HepG2 (cell line): ENCODE data around the gene TMEM125. TPM values are rescaled to one million over a fixed set of nuclear protein-coding genes. Genes with fewer than 3 reads are reported as not detected.
A peak's percentile ranks its signal among the peaks of the same experiment; 100 is the strongest.

Source experiments
- ATAC-seq: fragments of 200-7000 bp; cut with Tn5 transposase; 3 replicates; pipeline ENCODE4 v1.9.1; 2020; ENCODE audit warnings: mild to moderate bottlenecking, moderate library complexity
- BruUV-seq: library from RNA; stranded (reverse); fragments of 400-500 nt; replicated peaks from 2 replicates; lab custom pipeline; 2021; lab: Mats Ljungman, UMichigan
- CTCF ChIA-PET: fragments of 300-600 bp; formaldehyde crosslinking; extraction: SDS; loops from one replicate; lab custom pipeline; 2021; ENCODE audit warnings: low total read pairs, inconsistent platforms, low intra/inter-chr PET ratio; lab: Yijun Ruan, JAX
- POLR2A ChIA-PET: fragments of 350-600 bp; sonication (Branson Sonifier 250); formaldehyde crosslinking; loops from one replicate; lab custom pipeline; 2020; ENCODE audit warnings: antibody characterized with exemption, inconsistent platforms; lab: Yijun Ruan, JAX
- DNase-seq: peaks from one replicate; pipeline ENCODE4 v3.0.0-alpha.2; 2015; ENCODE audit warnings: low spot score
- FAIRE-seq: peaks from 3 replicates; lab custom pipeline; 2011; peaks lifted over from hg19 to GRCh38; lab: Jason Lieb, UNC
- H2AFZ ChIP-seq: one replicate; pipeline ENCODE4 v1.6.1; 2011; ENCODE audit warnings: low read length, inconsistent platforms
- H3K27ac ChIP-seq: fragments of 300-600 bp; 3 replicates; pipeline ENCODE4 v1.8.0; 2011; ENCODE audit warnings: mixed run types, mild to moderate bottlenecking, mixed read lengths, low read length, inconsistent platforms; ENCODE audit not compliant: insufficient read depth; ENCODE audit errors: extremely low read length
- H3K27me3 ChIP-seq, 2 experiments: fragments of 200-600 bp in 1 of 2; 2 replicates in 1 of 2; 3 replicates in 1 of 2; pipeline versions ENCODE4 v1.6.0 to v1.8.0; 2011; ENCODE audit warnings: low read length in 2 of 2, mild to moderate bottlenecking in 2 of 2, moderate library complexity in 2 of 2, inconsistent platforms in 1 of 2; ENCODE audit not compliant: insufficient read depth in 2 of 2, control insufficient read depth in 1 of 2
- H3K36me3 ChIP-seq, 2 experiments: fragments of 200-600 bp in 1 of 2; replicated peaks in 1 of 2; 2 replicates in 1 of 2; 3 replicates in 1 of 2; pipeline versions ENCODE4 v1.5.1 to v1.8.0; 2011; ENCODE audit warnings: low read length in 2 of 2, inconsistent platforms in 1 of 2; ENCODE audit not compliant: insufficient read depth in 2 of 2, control insufficient read depth in 1 of 2
- H3K4me1 ChIP-seq: 2 replicates; pipeline ENCODE4 v1.5.1; 2012; ENCODE audit warnings: low read length, inconsistent platforms; ENCODE audit not compliant: insufficient read depth
- H3K4me2 ChIP-seq: 2 replicates; pipeline ENCODE4 v1.6.0; 2011; ENCODE audit warnings: low read depth, low read length, inconsistent platforms
- H3K4me3 ChIP-seq, 3 experiments: fragments of 200-600 bp in 1 of 3; sonication (generic), shearing (Covaris generic) in 1 of 3; replicated peaks in 1 of 3; 2 replicates each; pipeline ENCODE4 v1.5.1; 2011 to 2016; ENCODE audit warnings: low read length in 3 of 3, inconsistent platforms in 2 of 3, low read depth in 2 of 3, mild to moderate bottlenecking in 2 of 3, control low read depth in 1 of 3, mixed read lengths in 1 of 3; ENCODE audit not compliant: insufficient read depth in 1 of 3
- H3K79me2 ChIP-seq: one replicate; pipeline ENCODE4 v1.6.1; 2011; ENCODE audit warnings: low read length, inconsistent platforms; ENCODE audit not compliant: insufficient read depth
- H3K9ac ChIP-seq: 2 replicates; pipeline ENCODE4 v1.6.0; 2011; ENCODE audit warnings: mild to moderate bottlenecking, low read depth, low read length, inconsistent platforms; ENCODE audit not compliant: insufficient read depth
- H3K9me3 ChIP-seq: 2 replicates; pipeline ENCODE4 v1.5.1; 2012; ENCODE audit warnings: mild to moderate bottlenecking, low read length
- H4K20me1 ChIP-seq: 2 replicates; pipeline ENCODE4 v1.6.0; 2011; ENCODE audit warnings: inconsistent platforms, mild to moderate bottlenecking, low read length, moderate library complexity; ENCODE audit not compliant: insufficient read depth
- ESRRA ChIP-seq: sonication (generic); formaldehyde crosslinking; IDR thresholded peaks from 2 replicates; pipeline ENCODE4 v1.5.1; 2020; ENCODE audit warnings: mild to moderate bottlenecking, low read depth, missing genetic modification reagents
- GPN1 ChIP-seq: sonication (generic); formaldehyde crosslinking; IDR thresholded peaks from 2 replicates; pipeline ENCODE4 v1.5.1; 2020; ENCODE audit warnings: missing genetic modification reagents, borderline replicate concordance
- KDM5B ChIP-seq: sonication (generic); formaldehyde crosslinking; IDR thresholded peaks from 2 replicates; pipeline ENCODE4 v1.4.0; 2020; ENCODE audit warnings: missing genetic modification reagents, mild to moderate bottlenecking, borderline replicate concordance
- KLF12 ChIP-seq: sonication (generic); formaldehyde crosslinking; IDR thresholded peaks from 2 replicates; pipeline ENCODE4 v1.4.0; 2020; ENCODE audit warnings: missing genetic modification reagents, borderline replicate concordance
- KMT2B ChIP-seq: IDR thresholded peaks from 2 replicates; pipeline ENCODE4 v1.6.1; 2016; ENCODE audit warnings: missing genetic modification reagents, missing compliant biosample characterization
- NR3C1 ChIP-seq: sonication (generic); formaldehyde crosslinking; IDR thresholded peaks from 2 replicates; pipeline ENCODE4 v1.4.0; 2020; ENCODE audit warnings: missing genetic modification reagents
- PITX1 ChIP-seq: sonication (generic); formaldehyde crosslinking; IDR thresholded peaks from 2 replicates; pipeline ENCODE4 v1.5.1; 2020; ENCODE audit warnings: mild to moderate bottlenecking, missing genetic modification reagents
- RAD21 ChIP-seq: fragments of 450-650 bp; formaldehyde crosslinking; IDR thresholded peaks from 2 replicates; pipeline ENCODE4 v1.5.0; 2020; ENCODE audit warnings: mild to moderate bottlenecking
- SKI ChIP-seq: fragments of 450-650 bp; IDR thresholded peaks from one replicate; pipeline ENCODE4 v1.6.1; 2018; ENCODE audit warnings: mild to moderate bottlenecking; ENCODE audit not compliant: partially characterized antibody
- ZFP62 ChIP-seq: sonication (generic); formaldehyde crosslinking; IDR thresholded peaks from 2 replicates; pipeline ENCODE4 v1.4.0; 2020; ENCODE audit warnings: missing genetic modification reagents
- ZNF780A ChIP-seq: sonication (generic); formaldehyde crosslinking; IDR thresholded peaks from 2 replicates; pipeline ENCODE4 v1.8.0; 2022; ENCODE audit warnings: mild to moderate bottlenecking, missing genetic modification reagents, moderate library complexity
- WGBS: methylation state at CpG from one replicate; pipeline ENCODE4 v1.1.6; 2017; ENCODE audit warnings: low lambda C conversion rate; 5-methylcytosine and 5-hydroxymethylcytosine counted together
- in situ Hi-C: cut with HindIII; loops from 2 replicates; pipeline ENCODE4 v1.10.0; 2017; ENCODE audit warnings: low pct_unique_long_range_greater_than_20kb; ENCODE audit not compliant: extremely low pct_ligation_motif_present
- intact Hi-C: fragments of 100-400 bp; cut with micrococcal nuclease; formaldehyde crosslinking; loops from one replicate; pipeline ENCODE4 v1.10.0; 2022; ENCODE audit not compliant: unreplicated experiment
- polyA plus RNA-seq, 8 experiments: library from polyadenylated mRNA; depleted of rRNA in 3 of 8; stranded (reverse) in 7 of 8; unstranded in 1 of 8; fragments of >200 nt; fragmentation: Illumina TruSeq in 4 of 8; extraction: Trizol in 4 of 8; gene quantifications; 2 replicates each; pipeline versions ENCODE4 v1.2.1 to v1.2.3, GENCODE V29; 2011 to 2016; ENCODE audit warnings: low read depth in 4 of 8, missing spikeins in 1 of 8, mixed read lengths in 1 of 8; ENCODE audit not compliant: insufficient read depth in 1 of 8
- total RNA-seq, 5 experiments: library from RNA; depleted of rRNA; stranded (reverse); fragments of >200 nt; fragmentation: Illumina TruSeq; extraction: Trizol; gene quantifications; 2 replicates each; pipeline ENCODE4 v1.2.3, GENCODE V29; 2016; ENCODE audit warnings: low read depth in 1 of 5
- TF ChIP-seq, protein P1 (sequence below): IDR thresholded peaks from 2 replicates; pipeline ENCODE4 v1.6.1; 2016; ENCODE audit warnings: low read depth, borderline replicate concordance
- TF ChIP-seq, protein P2 (sequence below): sonication (generic); formaldehyde crosslinking; IDR thresholded peaks from 2 replicates; pipeline ENCODE4 v1.5.0; 2020; ENCODE audit warnings: missing genetic modification reagents
- TF ChIP-seq, protein P3 (sequence below): sonication (generic); formaldehyde crosslinking; conservative IDR thresholded peaks from 2 replicates; pipeline ENCODE4 v1.8.1; 2023; ENCODE audit warnings: missing genetic modification reagents
- TF ChIP-seq, protein P4 (sequence below): sonication (generic); formaldehyde crosslinking; IDR thresholded peaks from 2 replicates; pipeline ENCODE4 v1.9.0; 2021; ENCODE audit warnings: missing genetic modification reagents, borderline replicate concordance
- TF ChIP-seq, protein P5 (sequence below): sonication (generic); formaldehyde crosslinking; IDR thresholded peaks from 2 replicates; pipeline ENCODE4 v1.4.0; 2020; ENCODE audit warnings: missing genetic modification reagents

Gene TMEM125
- total and polyA plus RNA-seq, 2 of the 13 experiments (the other 11 are each of a cell fraction or from before 2014, with no cell fraction given), result 0.03 TPM; not detected in 1

DNA sequence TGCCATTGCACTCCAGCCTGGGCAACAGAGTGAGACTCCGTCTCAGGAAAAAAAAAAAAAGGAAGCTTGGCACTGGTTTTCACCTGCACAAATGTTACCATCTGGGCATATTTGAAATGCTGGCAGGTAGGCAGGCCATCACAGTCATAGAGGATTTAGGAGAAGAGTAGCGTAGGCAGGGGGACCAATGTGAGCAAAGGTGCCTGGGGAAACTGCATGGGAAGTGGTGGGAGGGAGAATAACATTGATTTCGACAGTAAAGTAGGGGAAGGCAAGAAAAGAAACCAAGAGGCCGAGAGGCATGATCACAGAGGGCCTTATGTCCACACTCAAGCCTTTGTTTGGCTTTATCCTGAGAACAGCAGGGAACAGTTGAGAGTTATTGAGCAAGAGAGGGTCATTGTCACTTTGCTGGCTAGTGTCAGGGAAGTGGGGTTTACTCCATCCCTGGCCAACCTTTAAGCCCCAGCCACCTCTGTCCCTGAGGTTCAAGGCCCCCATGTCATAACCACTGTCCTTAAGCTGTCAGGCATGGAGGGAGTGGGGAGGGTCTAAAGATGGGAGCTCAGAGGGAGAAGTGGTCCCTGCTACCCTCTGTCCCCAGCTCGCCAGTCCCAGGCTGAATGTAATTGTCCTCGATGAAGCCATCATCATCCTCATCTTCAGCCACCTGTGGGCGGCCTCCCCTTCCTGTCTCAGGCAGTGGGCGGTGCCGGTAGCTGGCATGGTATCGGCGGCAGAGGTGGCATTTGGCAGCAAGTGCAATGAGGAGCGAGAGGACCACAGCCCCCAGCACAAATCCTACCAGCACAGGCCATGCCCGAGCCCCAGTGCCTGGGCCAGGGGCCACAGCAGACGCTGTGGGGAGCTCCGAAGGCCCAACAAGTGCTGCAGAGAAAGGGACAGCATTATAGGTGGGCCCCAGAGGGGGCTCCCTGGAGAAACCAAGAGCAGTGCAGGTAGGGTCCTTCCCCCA is 12.7 kb downstream of the TMEM125 start:
- ChIA-PET POLR2A (interaction anchor here (0.9 to 1.4 kb wide), 3 partner anchors 15 to 66 kb away, joined by 3 to 7 read pairs (median 4); no protein-coding TSS in a partner anchor), CTCF (no interaction called here)
- H3K4me1 ChIP-seq, result peaks cover 90% of the 10 kb centered on the region
- in situ Hi-C loops (no loop called here), intact Hi-C loops (no loop called here)
- H3K9me3 ChIP-seq, result no peaks in the 10 kb centered on the region
- no peak overlapping the region for H2AFZ ChIP-seq
- DNase-seq (peak; percentile 90), ATAC-seq (peak; percentile 79), FAIRE-seq (peak; percentile 97)
- H3K9ac ChIP-seq, result no peak overlapping the region
- H3K27ac ChIP-seq, result peak overlapping the region; percentile 63
- H3K36me3 ChIP-seq, result no peaks in the 10 kb centered on the region
- H4K20me1 ChIP-seq, result no peaks in the 10 kb centered on the region
- peak overlapping the region; percentile 54 for H3K4me2 ChIP-seq
- 0 out of 5 replicates have a peak, but pooled peaks cover 0 to 4% of the 10 kb centered on the region in 2 experiments for H3K27me3 ChIP-seq
- no peaks in the 10 kb centered on the region for H3K79me2 ChIP-seq
- BruUV-seq, result no TSS peak
- peak overlapping the region in 1 of 3 experiments; percentile 9; a peak in 1 of 6 replicates for H3K4me3 ChIP-seq
- WGBS, result 57% methylated on average over 14 of the region's 15 CpGs
- no peak for TF ChIP-seq KLF12 (CRISPR knock-in tag)
- TF ChIP-seq NR3C1 (CRISPR knock-in tag), result no peak
- no peak for TF ChIP-seq ESRRA (CRISPR knock-in tag)
- TF ChIP-seq, protein P1, sequence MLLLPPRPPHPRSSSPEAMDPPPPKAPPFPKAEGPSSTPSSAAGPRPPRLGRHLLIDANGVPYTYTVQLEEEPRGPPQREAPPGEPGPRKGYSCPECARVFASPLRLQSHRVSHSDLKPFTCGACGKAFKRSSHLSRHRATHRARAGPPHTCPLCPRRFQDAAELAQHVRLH (CRISPR knock-in tag), result no peak
- no peak for TF ChIP-seq ZFP62
- TF ChIP-seq GPN1 (CRISPR knock-in tag), result no peak
- TF ChIP-seq KMT2B, result no peak
- TF ChIP-seq, protein P2, sequence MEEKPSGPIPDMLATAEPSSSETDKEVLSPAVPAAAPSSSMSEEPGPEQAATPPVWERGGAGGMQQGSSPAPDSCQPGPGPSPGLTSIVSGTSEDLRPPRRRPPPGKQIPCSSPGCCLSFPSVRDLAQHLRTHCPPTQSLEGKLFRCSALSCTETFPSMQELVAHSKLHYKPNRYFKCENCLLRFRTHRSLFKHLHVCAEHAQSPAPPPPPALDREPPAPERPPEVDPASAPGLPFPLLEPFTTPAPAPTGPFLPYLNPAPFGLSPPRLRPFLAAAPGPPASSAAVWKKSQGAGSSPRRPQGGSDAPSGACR, result no peak
- TF ChIP-seq, protein P3, sequence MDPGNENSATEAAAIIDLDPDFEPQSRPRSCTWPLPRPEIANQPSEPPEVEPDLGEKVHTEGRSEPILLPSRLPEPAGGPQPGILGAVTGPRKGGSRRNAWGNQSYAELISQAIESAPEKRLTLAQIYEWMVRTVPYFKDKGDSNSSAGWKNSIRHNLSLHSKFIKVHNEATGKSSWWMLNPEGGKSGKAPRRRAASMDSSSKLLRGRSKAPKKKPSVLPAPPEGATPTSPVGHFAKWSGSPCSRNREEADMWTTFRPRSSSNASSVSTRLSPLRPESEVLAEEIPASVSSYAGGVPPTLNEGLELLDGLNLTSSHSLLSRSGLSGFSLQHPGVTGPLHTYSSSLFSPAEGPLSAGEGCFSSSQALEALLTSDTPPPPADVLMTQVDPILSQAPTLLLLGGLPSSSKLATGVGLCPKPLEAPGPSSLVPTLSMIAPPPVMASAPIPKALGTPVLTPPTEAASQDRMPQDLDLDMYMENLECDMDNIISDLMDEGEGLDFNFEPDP (CRISPR knock-in tag), result no peak
- TF ChIP-seq PITX1 (CRISPR knock-in tag), result peak; percentile 83; the same call in 1 of the 2 replicates
- TF ChIP-seq RAD21 (CRISPR knock-in tag), result no peak
- TF ChIP-seq, protein P4, sequence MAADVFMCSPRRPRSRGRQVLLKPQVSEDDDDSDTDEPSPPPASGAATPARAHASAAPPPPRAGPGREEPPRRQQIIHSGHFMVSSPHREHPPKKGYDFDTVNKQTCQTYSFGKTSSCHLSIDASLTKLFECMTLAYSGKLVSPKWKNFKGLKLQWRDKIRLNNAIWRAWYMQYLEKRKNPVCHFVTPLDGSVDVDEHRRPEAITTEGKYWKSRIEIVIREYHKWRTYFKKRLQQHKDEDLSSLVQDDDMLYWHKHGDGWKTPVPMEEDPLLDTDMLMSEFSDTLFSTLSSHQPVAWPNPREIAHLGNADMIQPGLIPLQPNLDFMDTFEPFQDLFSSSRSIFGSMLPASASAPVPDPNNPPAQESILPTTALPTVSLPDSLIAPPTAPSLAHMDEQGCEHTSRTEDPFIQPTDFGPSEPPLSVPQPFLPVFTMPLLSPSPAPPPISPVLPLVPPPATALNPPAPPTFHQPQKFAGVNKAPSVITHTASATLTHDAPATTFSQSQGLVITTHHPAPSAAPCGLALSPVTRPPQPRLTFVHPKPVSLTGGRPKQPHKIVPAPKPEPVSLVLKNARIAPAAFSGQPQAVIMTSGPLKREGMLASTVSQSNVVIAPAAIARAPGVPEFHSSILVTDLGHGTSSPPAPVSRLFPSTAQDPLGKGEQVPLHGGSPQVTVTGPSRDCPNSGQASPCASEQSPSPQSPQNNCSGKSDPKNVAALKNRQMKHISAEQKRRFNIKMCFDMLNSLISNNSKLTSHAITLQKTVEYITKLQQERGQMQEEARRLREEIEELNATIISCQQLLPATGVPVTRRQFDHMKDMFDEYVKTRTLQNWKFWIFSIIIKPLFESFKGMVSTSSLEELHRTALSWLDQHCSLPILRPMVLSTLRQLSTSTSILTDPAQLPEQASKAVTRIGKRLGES (CRISPR knock-in tag), result no peak
- TF ChIP-seq SKI, result peak; percentile 44
- peak; percentile 60; the same call in 1 of the 2 replicates for TF ChIP-seq KDM5B (CRISPR knock-in tag)
- no peak for TF ChIP-seq ZNF780A (CRISPR knock-in tag)
- TF ChIP-seq, protein P5, sequence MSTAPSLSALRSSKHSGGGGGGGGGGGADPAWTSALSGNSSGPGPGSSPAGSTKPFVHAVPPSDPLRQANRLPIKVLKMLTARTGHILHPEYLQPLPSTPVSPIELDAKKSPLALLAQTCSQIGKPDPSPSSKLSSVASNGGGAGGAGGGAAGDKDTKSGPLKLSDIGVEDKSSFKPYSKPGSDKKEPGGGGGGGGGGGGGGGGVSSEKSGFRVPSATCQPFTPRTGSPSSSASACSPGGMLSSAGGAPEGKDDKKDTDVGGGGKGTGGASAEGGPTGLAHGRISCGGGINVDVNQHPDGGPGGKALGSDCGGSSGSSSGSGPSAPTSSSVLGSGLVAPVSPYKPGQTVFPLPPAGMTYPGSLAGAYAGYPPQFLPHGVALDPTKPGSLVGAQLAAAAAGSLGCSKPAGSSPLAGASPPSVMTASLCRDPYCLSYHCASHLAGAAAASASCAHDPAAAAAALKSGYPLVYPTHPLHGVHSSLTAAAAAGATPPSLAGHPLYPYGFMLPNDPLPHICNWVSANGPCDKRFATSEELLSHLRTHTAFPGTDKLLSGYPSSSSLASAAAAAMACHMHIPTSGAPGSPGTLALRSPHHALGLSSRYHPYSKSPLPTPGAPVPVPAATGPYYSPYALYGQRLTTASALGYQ (CRISPR knock-in tag), result no peak
